C4-2B (cell line): ENCODE data around the gene PAQR4.

Experiments
- ZFX ChIP-seq: fragments of 450-650 bp; IDR thresholded peaks from 2 replicates; pipeline ENCODE4 v1.6.1; 2017
- TF ChIP-seq, protein P1 (sequence below): fragments of 450-650 bp; conservative IDR thresholded peaks from 2 replicates; pipeline ENCODE4 v1.5.1; 2017; ENCODE audit warnings: mild to moderate bottlenecking

GRCh38 chr16:3019594-3020246 is 50.6 kb downstream of the PAQR4 start:
- TF ChIP-seq, protein P1, sequence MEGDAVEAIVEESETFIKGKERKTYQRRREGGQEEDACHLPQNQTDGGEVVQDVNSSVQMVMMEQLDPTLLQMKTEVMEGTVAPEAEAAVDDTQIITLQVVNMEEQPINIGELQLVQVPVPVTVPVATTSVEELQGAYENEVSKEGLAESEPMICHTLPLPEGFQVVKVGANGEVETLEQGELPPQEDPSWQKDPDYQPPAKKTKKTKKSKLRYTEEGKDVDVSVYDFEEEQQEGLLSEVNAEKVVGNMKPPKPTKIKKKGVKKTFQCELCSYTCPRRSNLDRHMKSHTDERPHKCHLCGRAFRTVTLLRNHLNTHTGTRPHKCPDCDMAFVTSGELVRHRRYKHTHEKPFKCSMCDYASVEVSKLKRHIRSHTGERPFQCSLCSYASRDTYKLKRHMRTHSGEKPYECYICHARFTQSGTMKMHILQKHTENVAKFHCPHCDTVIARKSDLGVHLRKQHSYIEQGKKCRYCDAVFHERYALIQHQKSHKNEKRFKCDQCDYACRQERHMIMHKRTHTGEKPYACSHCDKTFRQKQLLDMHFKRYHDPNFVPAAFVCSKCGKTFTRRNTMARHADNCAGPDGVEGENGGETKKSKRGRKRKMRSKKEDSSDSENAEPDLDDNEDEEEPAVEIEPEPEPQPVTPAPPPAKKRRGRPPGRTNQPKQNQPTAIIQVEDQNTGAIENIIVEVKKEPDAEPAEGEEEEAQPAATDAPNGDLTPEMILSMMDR = no peak
- no peak for TF ChIP-seq ZFX
